ENCODE measurements around the gene FNTB.
"Not testable (repeated sequence)": the region's sequence is repeated elsewhere in the genome, so short reads cannot be mapped to it uniquely, and the experiment has no call there.

The FNTB gene

DNA sequence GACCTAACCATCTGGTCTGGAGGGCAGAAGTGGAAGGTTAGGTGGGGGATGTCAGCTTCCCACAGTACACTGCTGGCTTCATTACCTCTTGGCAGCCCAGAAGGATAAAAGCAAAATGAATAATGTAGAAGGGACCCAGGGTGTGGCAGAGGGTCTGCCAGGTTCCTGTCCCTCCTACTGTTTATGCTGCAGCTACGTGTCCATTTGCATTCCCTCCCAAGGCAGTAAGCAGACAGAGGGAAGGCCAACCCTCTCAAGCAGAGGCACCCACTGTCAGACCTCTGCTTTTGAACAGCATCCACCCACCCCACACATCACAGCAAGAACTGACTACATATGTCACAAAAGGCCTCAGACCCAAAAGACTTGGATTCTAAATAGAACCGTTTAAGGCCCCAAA is 96.2 kb downstream of the FNTB start:
- TF ChIP-seq POLR2AphosphoS5 (IDR thresholded peaks at IDR 0.05; ENCODE audit: low read depth) (no peak), SPI1 (IDR thresholded peaks at IDR 0.05; ENCODE audit: borderline replicate concordance, low read depth) (no peak), GABPA (IDR thresholded peaks at IDR 0.05; ENCODE audit: low read depth) (no peak)
- TF ChIP-seq, protein P1, sequence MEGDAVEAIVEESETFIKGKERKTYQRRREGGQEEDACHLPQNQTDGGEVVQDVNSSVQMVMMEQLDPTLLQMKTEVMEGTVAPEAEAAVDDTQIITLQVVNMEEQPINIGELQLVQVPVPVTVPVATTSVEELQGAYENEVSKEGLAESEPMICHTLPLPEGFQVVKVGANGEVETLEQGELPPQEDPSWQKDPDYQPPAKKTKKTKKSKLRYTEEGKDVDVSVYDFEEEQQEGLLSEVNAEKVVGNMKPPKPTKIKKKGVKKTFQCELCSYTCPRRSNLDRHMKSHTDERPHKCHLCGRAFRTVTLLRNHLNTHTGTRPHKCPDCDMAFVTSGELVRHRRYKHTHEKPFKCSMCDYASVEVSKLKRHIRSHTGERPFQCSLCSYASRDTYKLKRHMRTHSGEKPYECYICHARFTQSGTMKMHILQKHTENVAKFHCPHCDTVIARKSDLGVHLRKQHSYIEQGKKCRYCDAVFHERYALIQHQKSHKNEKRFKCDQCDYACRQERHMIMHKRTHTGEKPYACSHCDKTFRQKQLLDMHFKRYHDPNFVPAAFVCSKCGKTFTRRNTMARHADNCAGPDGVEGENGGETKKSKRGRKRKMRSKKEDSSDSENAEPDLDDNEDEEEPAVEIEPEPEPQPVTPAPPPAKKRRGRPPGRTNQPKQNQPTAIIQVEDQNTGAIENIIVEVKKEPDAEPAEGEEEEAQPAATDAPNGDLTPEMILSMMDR (IDR thresholded peaks at IDR 0.05; ENCODE audit: insufficient read depth, low read length) = no peak
- TF ChIP-seq, protein P2, sequence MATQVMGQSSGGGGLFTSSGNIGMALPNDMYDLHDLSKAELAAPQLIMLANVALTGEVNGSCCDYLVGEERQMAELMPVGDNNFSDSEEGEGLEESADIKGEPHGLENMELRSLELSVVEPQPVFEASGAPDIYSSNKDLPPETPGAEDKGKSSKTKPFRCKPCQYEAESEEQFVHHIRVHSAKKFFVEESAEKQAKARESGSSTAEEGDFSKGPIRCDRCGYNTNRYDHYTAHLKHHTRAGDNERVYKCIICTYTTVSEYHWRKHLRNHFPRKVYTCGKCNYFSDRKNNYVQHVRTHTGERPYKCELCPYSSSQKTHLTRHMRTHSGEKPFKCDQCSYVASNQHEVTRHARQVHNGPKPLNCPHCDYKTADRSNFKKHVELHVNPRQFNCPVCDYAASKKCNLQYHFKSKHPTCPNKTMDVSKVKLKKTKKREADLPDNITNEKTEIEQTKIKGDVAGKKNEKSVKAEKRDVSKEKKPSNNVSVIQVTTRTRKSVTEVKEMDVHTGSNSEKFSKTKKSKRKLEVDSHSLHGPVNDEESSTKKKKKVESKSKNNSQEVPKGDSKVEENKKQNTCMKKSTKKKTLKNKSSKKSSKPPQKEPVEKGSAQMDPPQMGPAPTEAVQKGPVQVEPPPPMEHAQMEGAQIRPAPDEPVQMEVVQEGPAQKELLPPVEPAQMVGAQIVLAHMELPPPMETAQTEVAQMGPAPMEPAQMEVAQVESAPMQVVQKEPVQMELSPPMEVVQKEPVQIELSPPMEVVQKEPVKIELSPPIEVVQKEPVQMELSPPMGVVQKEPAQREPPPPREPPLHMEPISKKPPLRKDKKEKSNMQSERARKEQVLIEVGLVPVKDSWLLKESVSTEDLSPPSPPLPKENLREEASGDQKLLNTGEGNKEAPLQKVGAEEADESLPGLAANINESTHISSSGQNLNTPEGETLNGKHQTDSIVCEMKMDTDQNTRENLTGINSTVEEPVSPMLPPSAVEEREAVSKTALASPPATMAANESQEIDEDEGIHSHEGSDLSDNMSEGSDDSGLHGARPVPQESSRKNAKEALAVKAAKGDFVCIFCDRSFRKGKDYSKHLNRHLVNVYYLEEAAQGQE (IDR thresholded peaks at IDR 0.05; ENCODE audit: insufficient replicate concordance, low read depth) = no peak
- H3K27ac ChIP-seq (replicated peaks) = no peak overlapping the region
- no peaks in the 10 kb centered on the region for H3K27me3 ChIP-seq (ENCODE audit: insufficient read depth, poor library complexity, severe bottlenecking)
- DNase-seq (ENCODE audit: low read depth in 1 of 2, low spot score in 1 of 2) = no peak
- H3K4me3 ChIP-seq (replicated peaks; ENCODE audit: insufficient read depth, low read length) = no peak overlapping the region

GRCh38 chr14:65084554-65085505 is 98.1 kb downstream of the FNTB start:
- no peak for TF ChIP-seq SPI1 (IDR thresholded peaks at IDR 0.05; ENCODE audit: borderline replicate concordance, low read depth)
- TF ChIP-seq, protein P2 (IDR thresholded peaks at IDR 0.05; ENCODE audit: insufficient replicate concordance, low read depth) = no peak
- no peak for TF ChIP-seq POLR2AphosphoS5 (IDR thresholded peaks at IDR 0.05; ENCODE audit: low read depth)
- TF ChIP-seq GABPA (IDR thresholded peaks at IDR 0.05; ENCODE audit: low read depth) = no peak
- TF ChIP-seq, protein P1 (IDR thresholded peaks at IDR 0.05; ENCODE audit: insufficient read depth, low read length) = no peak
- H3K27ac ChIP-seq (replicated peaks) = no peak overlapping the region
- no peak for DNase-seq (ENCODE audit: low read depth in 1 of 2, low spot score in 1 of 2)

GRCh38 chr14:65086686-65087085 is 100.0 kb downstream of the FNTB start:
- not testable (repeated sequence) for H3K4me3 ChIP-seq (replicated peaks; ENCODE audit: insufficient read depth, low read length); H3K27ac ChIP-seq (replicated peaks); DNase-seq (ENCODE audit: low read depth in 1 of 2, low spot score in 1 of 2); H3K27me3 ChIP-seq (ENCODE audit: insufficient read depth, poor library complexity, severe bottlenecking)

More at GRCh38 chr14:65084554-65085505, 98.1 kb downstream of the FNTB start:
- Histone ChIP-seq H3K4me3 (replicated peaks; ENCODE audit: insufficient read depth, low read length) (no peak overlapping the region), H3K27me3 (ENCODE audit: insufficient read depth, poor library complexity, severe bottlenecking) (no peaks in the 10 kb centered on the region)

GRCh38 chr14:65087835-65088234 is 101.1 kb downstream of the FNTB start:
- not testable (repeated sequence) for H3K4me3 ChIP-seq (replicated peaks; ENCODE audit: insufficient read depth, low read length); H3K27me3 ChIP-seq (ENCODE audit: insufficient read depth, poor library complexity, severe bottlenecking); H3K27ac ChIP-seq (replicated peaks); DNase-seq (ENCODE audit: low read depth in 1 of 2, low spot score in 1 of 2)

Measured in HL-60 (cell line).